Stimulated activated CD4-positive, alpha-beta T cell treated with anti-CD3 and anti-CD28 coated beads, Interleukin-4, amount 100 ng/mL, for 4 hours (primary cell): ENCODE data around the gene B3GALNT2.
A peak's percentile ranks its signal among the peaks of the same experiment; 100 is the strongest.
"Not testable (repeated sequence)": the region's sequence is repeated elsewhere in the genome, so short reads cannot be mapped to it uniquely, and the experiment has no call there.

Experiments
- DNase-seq, 2 experiments: peaks; one replicate each; pipeline ENCODE4 v3.0.0-alpha.2; 2020

Gene B3GALNT2

DNA sequence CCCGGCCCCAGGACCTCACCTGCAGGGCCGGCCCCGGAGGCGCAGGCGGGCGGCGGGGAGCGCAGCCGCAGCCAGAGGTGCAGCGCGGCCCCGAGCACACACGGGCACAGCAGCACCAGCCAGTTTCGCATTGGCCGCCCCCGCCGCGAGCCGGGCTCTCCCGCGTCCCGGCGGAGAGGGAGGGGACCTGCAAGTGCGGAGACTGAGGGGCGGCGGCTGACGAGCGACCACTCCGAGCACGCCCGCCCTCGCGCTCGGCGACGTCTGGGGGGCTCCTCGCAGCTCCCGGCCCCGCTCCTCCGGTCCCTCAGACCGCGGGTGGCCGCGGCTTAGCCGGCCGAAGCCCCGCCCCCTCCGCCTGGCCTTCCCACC lies at the start of gene B3GALNT2:
Gene B3GALNT2 (minus strand): TSS at position 331 of the 372 bp plus-strand sequence. CDS start 200 bp downstream, at position 131.
- no peak for DNase-seq

DNA sequence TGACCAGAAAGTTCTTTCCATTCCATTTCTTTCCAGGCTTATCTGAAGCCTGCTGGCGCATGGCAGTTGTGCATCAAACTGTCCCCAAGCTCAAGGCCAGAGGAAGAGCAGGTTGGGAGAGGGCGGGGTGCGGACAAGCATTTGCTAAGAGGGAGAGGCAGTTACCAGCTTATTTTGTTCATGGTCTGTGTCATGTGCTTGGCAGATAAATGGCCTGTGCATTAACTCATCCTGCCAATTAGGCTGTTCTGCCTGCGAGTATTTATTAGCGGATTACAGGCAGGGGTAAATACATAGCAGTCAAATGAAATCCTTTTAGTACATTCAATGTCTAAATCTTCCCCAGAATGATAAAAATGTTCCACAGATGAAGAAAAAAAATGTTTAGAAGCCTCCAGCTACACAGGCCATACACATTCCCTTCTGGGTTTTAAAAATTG lies 48.9 kb upstream of the B3GALNT2 start:
- DNase-seq = no peak

DNA sequence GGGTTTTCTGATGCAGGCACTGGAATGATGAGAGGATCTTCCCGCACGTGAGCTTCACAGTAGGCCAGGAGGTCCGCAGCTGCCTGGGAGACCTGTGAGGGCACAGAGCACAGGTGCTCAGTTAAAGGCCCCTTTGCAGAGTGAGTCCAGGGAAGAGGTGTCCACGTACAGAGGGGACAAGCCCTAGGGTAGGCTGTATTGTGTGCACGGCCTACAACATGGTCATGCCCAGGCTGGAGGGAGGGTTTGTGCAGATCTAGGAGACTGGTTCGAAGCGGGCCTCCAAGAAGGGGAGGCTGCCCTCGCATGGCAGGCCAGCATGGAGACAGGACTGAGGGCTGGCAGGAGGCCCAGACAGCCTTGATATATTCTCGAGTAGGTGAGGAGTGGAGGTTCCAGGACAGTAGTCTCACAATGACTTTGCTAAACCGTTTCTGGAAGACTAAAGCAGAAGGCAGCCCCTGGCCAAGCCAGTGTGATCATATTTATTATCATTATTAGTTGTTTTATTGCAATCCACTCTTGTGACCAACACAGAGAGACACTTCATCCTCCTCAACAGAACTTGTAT lies 48.0 kb upstream of the B3GALNT2 start:
- no peak for DNase-seq

DNA sequence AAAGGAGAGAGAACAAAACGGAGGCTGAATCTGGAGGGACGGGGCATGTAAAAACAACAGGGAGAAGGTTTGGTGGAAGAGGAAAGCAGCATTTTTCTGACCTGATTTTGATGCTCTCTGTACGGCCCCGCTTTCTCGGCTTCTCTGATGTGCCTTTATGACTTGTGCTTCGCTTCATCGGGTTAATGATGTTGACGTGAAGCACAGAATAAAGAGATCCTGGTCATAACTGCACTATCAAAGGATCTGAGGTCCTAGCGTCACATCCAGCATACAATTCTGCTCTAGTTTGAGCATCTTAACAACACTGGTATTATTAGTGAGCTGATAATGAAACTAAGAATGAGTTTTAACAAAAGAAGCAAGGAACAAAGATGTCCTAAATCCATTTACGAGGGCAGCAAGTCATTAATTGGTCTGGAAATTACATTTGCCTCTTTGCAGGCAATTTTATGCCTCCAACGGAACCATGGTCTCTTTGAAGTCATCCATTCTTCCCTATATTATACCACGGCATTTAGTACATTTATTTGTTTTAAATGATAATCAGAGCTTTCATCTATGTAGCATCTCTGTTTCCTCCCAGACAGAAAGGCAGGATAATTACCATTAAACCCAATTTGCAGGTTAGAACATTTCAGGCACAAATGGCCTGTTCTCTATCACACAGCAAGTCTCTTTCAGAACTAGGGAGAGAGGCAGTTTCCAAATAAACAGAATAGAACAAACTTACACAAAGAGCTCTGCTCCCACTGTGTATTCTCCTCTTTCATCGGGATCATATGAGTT lies 45.3 kb upstream of the B3GALNT2 start:
- DNase-seq = no peak

DNA sequence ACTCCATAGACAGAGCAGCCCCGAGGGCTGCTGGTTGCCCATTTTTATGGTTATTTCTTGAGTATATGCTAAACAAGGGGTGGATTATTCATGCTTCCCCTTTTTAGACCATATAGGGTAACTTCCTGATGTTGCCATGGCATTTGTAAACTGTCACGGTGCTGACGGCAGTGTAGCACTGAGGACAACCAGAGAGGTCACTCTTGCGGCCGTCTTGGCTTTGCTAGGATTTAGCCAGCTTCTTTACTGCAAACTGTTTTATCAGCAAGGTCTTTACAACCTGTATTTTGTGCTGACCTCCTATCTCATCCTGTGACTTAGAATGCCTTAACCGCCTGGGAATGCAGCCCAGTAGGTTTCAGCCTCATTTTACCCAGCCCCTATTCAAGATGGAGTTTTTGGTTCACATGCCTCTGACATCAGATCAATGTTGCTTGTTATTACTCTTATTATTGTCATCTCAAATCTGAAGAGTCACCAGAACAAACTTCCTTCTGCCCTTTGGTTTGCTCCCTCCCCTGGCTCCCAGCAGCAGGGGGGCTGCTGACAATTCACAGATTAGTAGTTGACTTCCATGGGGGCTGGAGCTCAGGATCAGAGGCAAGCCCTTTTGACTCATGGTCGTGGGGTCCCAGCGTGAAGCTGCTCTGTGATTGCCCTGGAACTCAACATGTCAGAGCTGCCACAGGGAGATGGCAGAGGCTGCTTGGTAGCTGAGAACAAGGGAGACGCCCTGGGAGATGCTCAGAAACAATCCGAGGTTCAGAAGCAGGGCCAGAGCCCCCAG lies 42.3 kb upstream of the B3GALNT2 start:
- not testable (repeated sequence) for DNase-seq

DNA sequence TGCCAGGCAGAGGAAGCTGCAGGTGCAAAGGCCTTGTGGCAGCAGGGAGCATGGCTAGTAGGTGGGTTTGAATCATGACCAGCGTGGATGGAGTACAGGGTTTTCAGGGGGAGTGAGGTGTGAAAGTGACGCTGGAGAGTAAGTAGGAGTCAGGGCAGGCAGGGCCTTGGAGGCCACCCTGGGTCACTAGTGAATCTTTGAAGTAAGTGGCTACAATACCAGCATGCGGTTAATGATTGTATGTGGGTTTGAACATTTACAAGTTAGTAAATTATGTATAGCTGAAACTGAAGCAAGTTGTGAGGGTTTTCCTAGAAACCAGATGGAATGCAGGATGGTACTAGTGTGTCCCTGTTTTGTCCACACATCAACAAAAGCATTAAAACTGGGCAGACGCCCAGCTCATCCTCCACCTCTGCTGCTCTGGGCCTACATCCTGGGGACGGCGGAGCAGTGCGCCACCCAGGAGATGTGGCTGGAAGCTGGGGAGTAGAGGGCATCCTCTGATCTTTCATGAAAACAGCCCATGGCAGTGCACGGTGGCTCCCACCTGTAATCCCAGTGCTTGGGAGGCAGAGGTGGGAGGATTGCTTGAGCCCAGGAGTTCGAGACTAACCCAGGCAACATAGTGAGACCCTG lies 41.2 kb upstream of the B3GALNT2 start:
- no peak for DNase-seq

DNA sequence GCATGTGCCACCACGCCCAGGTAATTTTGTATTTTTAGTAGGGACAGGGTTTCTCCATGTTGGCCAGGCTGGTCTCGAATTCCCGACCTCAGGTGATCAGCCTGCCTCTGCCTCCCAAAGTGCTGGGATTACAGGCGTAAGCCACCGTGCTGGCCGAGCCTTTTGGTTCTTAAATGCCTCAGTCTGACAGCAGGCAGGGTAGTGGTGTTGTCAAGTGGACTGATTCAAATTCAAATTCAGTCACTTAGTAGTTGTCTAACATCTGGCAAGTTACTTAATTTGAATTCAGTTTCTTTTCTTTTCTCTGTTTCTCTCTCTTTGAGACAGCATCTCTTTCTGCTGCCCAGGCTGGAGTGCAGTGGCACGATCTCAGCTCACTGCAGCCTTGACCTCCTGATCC lies 38.6 kb upstream of the B3GALNT2 start:
- DNase-seq = not testable (repeated sequence)

DNA sequence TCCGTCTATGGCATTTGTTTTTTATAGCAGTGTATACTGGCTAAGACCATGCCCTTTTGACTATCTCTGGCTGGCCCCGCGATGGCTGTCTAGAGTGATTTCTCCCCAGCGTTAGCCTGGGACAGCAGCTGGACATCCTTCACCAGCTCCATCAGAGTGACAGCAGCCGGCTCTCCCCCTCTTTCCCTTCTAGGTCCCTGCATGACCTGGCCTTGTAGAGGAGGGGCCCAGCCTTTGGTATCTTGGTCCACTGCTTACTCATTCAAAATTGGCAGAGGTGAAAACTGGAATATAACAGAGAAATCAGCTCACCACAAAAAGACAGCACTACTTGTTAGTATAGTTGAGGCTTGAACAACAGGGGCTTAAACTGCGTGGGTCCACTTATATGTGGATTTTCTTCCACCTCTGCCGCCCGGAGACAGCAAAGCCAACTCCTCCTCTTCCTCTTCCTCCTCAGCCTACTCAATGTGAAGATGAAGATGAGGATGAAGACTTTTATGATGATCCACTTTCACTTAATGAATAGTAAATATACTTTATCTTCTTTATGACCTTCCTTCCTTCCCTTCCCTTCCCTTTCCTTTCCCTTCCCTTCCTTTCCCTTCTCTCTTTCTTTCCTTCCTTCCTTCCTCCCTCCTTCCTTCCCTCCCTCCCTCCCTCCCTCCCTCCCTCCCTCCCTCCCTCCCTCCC lies 29.4 kb upstream of the B3GALNT2 start:
- no peak for DNase-seq

DNA sequence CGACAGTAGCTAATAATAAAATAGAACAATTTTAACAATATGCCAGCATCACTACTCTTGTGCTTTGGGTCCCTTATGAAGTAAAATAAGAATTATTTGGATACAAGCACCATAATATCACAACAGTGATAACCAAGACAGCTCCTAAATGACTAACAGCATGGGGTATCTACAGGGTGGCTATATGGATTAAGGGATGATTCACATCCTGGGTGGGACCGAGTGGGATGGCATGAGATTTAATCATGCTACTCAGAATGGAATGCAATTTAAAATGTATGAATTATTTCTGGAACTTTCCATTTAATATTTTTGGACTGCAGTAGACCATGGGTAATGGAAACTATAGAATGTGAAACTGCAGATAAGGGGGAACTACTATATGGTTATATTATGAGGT lies 28.1 kb upstream of the B3GALNT2 start:
- no peak for DNase-seq

DNA sequence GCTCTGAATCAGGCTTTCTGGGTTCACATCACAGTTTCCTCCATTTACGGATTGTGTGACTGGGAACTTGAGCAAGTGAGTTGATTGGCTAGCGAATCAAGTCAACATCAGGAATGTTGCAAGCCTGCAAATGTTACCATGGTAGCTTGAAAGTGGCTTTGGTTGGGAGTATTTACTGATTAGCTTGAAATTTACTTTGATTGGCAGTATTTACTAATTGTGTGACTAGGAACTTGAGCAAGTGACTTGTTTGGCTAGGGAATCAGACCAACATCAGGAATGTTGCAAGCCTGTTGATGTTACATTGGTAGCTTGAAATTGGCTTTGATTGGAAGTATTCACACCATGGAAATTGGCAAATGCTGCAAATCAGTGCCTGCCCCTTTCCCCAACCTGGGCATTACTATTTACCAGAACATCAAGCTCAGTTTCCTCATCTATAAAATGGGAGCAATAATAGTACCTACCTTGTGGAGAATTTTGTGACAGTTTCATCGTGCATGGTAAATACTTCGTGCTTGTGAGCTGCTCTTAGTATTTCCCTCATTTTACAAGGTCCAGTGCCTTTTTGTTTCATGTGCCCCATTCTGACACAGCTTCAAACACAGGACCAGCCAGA lies 23.1 kb upstream of the B3GALNT2 start:
- DNase-seq = no peak

DNA sequence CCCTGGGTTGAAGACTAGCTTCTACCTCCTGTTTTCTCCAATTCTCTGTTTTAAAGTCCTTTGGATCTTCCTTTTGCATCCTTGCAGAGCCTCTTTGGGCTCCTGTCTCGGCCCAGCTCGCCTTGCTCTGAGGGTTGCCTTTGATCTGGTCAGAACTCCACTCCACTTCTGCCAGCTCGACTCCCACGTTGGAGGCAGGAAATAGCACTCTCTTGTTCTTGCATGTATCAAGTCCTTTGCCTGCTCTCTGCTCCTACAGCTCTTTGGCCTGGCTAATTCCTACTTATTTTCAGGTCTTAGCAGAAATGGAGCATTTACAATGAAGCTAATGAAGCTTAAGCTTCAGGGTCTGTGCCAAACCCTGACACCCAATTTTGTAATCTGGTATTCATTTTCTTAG lies 21.1 kb upstream of the B3GALNT2 start:
- no peak for DNase-seq

DNA sequence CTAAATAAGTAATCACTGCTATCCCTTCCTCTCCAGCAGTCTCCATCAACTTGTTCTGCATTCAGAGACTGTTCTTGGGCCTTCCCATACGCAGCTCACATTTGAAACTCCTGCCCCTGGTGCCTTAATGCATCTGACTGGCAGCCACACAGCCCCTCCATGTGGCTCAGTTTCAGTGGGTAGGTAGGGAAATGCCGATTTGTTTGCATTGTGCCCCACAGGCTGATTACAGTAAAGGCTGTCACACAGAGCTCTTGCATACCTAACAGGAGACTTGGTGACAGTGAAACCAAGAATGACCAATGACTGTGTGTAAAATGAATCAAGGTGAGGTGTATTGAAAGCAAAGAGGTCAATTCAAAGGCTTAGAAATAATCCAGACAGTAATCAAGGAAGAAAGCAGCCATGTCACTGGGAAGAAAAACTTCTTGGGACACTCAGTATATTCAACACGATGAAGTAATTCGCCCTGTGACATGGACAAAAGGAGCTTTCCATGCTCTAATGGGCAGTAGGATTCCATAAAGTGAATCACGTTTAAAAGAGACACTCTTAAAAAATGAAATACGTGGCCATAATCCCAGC lies 12.7 kb upstream of the B3GALNT2 start:
- no peak for DNase-seq

DNA sequence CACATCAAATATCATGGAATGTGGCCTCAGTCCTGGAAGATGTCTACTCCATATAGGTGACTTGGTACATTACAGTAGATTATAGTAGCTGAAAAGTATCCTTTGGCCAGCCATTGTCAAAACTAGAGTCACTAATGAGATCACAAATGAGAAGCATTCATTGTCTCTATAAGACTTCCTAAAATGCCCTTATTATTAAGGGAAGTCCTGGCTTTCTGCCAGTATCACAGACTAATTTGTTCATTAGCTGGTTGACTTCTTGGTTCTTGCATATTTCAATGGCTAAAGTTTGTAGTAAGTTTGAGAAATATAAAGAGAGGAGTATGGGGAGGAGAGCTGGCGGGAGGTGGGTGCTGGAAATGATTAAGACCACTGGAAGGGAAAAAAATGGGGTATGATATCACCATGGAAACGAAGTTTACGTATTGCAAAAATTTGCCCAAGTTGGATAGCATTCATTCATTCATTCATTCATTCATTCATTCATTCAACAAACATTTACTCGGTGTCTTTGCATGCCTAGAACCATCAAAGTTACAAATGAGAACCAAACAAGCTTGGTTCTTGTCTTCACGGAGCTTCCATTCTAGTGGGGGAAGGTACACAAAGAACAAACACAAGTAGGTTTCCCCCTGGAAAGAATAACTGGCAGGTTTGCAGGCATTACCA lies 11.7 kb upstream of the B3GALNT2 start:
- no peak for DNase-seq

DNA sequence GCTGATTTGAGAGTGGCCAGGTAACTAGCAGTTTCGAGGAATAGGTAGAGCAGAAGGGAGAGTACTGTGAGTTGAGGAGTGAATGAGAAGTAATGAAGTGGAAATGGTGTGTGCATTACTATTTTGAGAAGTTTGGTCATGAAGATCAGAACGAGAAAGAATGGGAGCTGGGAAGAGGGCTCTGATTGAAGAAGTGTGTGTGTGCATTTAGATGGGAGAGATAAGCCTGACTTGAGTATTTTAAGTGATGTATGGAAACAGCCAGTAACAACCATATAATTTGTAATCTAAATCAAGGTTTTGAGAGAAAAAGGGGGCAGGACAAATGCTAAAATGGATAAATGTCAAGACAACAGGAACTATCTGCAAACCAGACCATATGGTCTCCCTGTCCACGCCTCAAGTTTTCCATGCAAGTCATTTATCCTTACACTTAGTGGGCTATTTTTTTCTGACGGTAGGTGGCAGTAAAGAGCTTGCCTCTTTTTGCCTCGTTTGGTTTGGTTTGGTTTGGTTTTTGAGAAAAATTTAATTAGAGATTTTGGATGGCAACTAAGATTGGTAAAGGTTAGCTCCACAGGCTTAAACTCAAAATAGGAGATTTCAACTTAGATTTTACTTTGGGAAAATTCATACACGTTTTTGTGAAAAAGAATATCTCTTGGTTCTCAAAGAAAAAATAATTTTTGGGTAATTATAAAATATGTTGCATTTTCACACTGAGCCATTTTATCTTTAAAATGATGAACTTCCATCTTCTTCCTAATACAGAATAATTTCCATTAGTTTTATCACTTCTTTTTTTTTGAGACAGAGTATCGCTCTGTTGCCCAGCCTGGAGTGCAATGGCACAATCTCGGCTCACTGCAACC lies 9.5 kb upstream of the B3GALNT2 start:
- DNase-seq = peak in 1 of 2 experiments; percentile 11

DNA sequence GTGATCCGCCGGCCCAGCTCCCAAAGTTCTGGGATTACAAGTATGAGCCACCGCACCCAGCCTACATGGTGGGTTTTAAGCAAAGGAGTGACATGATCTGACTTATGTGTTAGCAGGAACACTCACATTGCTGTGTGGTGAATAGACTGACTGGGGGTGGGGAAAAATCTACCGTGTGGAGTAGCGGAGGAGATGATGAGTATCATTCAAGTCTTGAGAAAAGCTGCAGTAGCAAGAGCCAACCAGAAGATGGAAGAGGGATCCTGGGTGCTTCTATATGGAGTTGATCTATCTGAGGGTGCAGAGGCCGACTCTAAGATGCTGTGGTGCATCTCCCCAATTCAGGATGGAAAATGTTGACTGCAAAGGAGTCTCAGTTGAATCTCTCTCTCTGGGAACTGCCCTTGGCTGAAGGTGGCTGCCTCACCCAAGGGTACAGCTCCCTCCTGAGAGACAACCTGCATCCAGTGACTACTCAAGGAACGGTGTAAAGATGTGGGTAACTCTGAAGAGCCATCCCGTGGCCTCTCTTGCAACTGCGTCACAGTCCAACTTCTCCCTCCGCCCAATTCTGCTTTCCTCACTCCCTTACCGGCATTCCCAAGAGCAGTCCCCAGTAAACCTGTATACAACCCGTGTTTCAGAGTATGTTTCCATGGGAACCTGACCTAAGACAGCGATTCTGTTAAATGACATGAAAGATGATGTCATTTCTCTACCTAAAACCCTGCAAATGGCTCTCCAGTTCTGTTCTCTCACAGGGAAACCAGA lies 7.4 kb upstream of the B3GALNT2 start:
- DNase-seq = no peak

DNA sequence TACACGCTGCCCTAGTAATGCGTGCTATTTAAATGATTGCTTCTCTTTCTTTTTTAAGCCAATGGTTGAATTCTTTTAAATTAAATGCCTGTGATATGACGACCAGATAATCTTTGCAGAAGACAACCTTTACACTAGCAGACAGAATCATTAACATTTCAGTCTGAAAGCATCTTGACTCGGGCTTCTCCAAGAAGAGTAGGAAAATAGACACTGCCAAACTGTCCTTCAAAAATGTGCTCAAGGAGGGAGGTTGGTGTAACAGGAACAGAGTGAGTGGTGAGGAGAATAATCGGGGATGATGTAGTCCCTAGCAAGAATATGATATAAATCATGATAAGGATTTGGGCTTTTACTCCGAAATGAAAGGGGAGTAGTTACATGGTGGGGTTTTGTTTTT lies 6.6 kb upstream of the B3GALNT2 start:
- no peak for DNase-seq

DNA sequence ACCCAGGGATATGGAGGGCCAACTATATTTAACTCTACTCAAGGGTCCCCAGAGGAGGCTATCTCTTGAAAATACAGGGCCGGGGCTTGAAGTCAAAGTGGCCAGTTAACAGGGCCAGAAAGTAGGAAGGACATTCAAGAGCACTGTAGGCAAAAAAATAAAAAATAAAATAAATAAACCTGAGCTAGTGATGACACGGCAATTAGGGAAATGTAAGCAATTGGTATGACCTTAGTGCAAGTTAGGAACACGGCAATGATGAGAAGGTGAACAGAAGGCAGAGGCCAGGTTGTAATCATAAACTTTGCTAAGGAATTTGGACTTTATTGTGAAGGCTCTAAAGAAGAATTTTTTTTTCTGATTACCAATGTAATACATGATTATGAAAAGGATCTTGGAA lies 3.4 kb upstream of the B3GALNT2 start:
- DNase-seq = no peak

DNA sequence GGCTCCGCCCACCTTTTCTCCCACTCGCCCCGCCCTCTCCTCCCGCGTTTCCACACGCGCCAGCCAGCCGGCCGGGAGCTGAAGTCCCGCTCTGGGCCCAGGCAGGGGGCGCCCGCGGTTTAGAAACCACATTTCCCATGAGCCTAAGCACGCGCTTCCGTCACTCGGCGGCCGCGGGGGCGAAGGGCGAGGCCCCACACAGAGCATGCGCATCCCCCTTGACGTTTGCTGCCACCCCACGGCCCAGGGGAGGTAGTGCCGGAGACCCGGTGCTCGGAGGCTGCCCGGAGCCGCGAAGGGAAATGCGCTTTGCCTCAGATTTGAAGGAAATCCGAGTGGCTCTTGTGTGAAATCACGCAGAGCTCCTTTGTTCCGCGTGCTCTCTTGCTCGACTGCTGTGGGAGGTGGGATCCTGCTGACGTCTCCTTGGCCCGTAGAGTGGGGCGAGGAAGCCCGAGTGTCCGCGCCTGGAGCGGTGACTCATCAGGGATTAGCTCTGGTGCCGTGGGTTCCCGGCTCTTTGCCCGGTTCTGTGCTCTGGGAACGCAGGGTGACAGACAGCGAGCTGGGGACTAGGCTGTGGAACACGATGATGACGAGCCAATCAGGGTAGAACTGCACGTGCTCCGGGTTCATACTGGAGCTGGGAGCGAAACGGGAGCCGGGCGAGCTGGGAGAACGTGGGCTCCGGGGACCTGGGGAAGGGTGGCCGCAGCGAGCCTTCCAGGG lies 406 bp upstream of the B3GALNT2 start:
- peak; percentile 98 for DNase-seq
